GM12875 (cell line): ENCODE results near the gene ZFTA.
"Not testable (repeated sequence)": the region's sequence is repeated elsewhere in the genome, so short reads cannot be mapped to it uniquely, and the experiment has no call there.

ENCODE experiments used
- H3K4me3 ChIP-seq: one replicate; pipeline ENCODE4 v1.5.1; 2011; ENCODE audit warnings: low read depth, low read length, control low read depth
- CTCF ChIP-seq: IDR thresholded peaks from 2 replicates; pipeline ENCODE4 v1.5.1; 2011; ENCODE audit warnings: low read depth, mild to moderate bottlenecking, control low read depth, inconsistent platforms, low read length, moderate library complexity, borderline replicate concordance; ENCODE audit not compliant: insufficient read depth

Gene ZFTA

DNA sequence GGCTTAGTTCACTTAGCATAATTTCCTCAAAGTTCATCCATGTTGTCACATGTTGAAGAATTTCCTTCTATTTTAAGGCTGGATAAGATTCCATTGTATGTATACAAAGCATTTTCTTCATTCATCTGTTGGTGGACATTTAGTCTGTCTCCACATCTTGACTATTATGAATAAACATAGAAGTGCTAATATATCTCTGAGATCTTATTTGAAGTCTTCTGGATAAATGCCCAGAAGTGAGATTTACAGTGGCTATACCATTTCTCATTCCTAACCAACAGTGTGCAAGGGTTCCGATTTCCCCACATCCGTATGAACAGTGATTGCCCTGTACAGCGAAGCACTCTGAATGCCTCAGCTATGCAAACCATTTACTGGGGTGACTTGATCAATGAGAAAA lies 6.6 kb upstream of the ZFTA start:
- H3K4me3 ChIP-seq: no peak overlapping the region
- TF ChIP-seq CTCF: no peak

GRCh38 chr11:63771741-63772318 lies 3.3 kb upstream of the ZFTA start:
- not testable (repeated sequence) for H3K4me3 ChIP-seq

DNA sequence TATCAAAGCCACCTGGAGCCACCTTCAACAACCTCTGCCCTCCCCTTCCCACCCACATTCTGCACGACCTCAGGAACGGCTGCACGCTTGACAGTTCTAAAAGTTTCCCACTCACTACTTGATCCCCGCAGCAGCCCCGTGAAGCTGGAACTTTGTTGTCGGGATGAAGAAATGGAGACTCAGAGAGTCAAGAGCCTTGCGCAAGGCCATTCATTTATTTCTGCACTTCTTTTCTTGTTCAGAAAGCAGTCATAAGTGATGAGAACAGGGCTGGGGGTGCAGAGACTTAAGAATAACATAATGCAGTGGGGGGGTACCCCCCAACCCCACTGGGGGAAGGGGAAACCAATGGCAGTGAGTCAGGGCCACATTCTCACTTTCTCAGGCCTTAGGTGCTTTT lies 2.2 kb upstream of the ZFTA start:
- TF ChIP-seq CTCF: no peak
- no peak overlapping the region for H3K4me3 ChIP-seq

GRCh38 chr11:63769714-63770455 lies 1.3 kb upstream of the ZFTA start:
- peak overlapping the region; percentile 76 for H3K4me3 ChIP-seq
- TF ChIP-seq CTCF: no peak

- TF ChIP-seq CTCF: no peak
Observed at GRCh38 chr11:63769042-63769713, 603 bp upstream of the ZFTA start.

DNA sequence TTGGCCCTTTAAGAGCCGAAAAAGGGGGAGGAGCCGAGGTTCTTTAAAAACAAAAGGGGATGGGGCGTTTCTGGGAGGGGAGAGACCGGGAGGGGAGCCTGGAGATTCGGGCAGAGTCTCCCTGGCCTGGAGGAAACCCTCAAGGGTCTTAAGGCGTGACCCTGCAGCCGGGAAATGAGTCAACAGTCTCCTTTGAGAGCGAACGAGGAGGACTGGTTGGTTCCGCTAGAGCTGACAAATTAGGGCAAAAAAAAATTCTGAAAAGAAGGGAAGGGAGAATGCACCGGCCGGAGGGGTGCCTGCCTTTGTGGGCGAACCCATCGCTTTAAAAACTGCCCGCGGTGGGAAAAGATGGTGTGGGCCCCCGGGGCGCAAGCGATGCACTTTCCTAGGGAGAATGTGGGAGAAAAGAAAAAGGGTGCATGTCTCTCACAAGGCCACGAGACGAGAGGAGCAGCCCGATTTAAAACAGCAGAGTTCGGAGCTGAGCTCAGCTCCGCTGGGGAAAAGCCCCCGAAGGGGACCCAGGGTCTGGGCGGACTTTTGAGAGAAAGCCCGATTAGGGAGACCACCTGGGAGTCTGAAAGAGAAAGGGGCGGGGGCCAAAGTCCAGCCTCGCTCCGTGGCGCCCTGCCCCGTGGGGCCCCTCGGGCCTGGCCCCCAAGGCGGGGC lies 874 bp downstream of the ZFTA start:
- no peak for TF ChIP-seq CTCF
- H3K4me3 ChIP-seq: peak overlapping the region; percentile 76

More at GRCh38 chr11:63769042-63769713, 603 bp upstream of the ZFTA start:
- H3K4me3 ChIP-seq: peak overlapping the region; percentile 76

- peak overlapping the region; percentile 76 for H3K4me3 ChIP-seq
- no peak for TF ChIP-seq CTCF
Observed at GRCh38 chr11:63767267-63767564, 1.4 kb downstream of the ZFTA start.
